ENCODE measurements around the gene FTCDNL1.

DNA sequence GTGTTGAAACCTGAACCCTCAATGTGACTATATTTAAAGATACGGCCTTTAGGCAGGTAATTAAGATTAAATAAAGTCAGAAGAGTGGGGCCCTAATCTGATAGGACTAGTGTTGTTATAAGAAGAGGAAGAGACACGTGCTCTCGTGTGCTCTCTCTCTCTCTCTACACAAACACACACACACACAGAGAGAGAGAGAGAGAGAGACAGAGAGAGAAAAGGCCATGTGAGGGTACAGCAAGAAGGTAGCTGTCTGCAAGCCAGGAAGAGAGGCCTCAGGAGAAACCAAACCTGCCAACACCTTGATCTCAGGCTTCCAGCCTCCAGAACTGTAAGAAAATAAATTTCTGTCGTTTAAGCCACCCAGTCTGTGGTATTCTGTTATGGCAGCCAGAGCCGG, 106.7 kb downstream of the FTCDNL1 start:
- TF ChIP-seq POLR2A (IDR thresholded peaks at IDR 0.05; ENCODE audit: low read depth, low read length) = no peak
- TF ChIP-seq POLR2AphosphoS5 (IDR thresholded peaks at IDR 0.05; ENCODE audit: low read depth, low read length) = no peak
- TF ChIP-seq POU2F2 (IDR thresholded peaks at IDR 0.05; ENCODE audit: low read depth, low read length) = no peak
